Measurements from ENCODE around the gene TOMM34. TPM values are rescaled to one million over a fixed set of nuclear protein-coding genes. Genes with fewer than 3 reads are reported as not detected.

The TOMM34 gene
- polyA plus RNA-seq, 1 donor, result 21.8 TPM

- H3K27me3 ChIP-seq (ENCODE audit: control insufficient read depth, insufficient read depth, low read length), result no peaks in the 10 kb centered on the region
- H3K36me3 ChIP-seq (ENCODE audit: control insufficient read depth, insufficient read depth, low read length), result no peaks in the 10 kb centered on the region
- no peaks in the 10 kb centered on the region for H3K9me3 ChIP-seq (ENCODE audit: control insufficient read depth, low read depth, low read length)
- H3K4me3 ChIP-seq (ENCODE audit: low read length), result peak overlapping the region; percentile 95
- H3K27ac ChIP-seq (ENCODE audit: low read length), result peak overlapping the region; percentile 86
- no peak for DNase-seq
- H3K4me1 ChIP-seq (ENCODE audit: control insufficient read depth, insufficient read depth, low read length), result peaks cover 14% of the 10 kb centered on the region
- WGBS (ENCODE audit: insufficient coverage, low lambda C conversion rate), result 100% methylated on average over 1 of the region's 5 CpGs
These were observed 5.4 kb upstream of the TOMM34 start for GRCh38 chr20:44965651-44966029.

GRCh38 chr20:44963325-44964215, 3.4 kb upstream of the TOMM34 start:
- no peak for DNase-seq
- H3K4me1 ChIP-seq (ENCODE audit: control insufficient read depth, insufficient read depth, low read length), result peaks cover 20% of the 10 kb centered on the region
- no peak overlapping the region for H3K27ac ChIP-seq (ENCODE audit: low read length)
- no peaks in the 10 kb centered on the region for H3K36me3 ChIP-seq (ENCODE audit: control insufficient read depth, insufficient read depth, low read length)
- no peaks in the 10 kb centered on the region for H3K27me3 ChIP-seq (ENCODE audit: control insufficient read depth, insufficient read depth, low read length)
- H3K4me3 ChIP-seq (ENCODE audit: low read length), result no peak overlapping the region
- WGBS (ENCODE audit: insufficient coverage, low lambda C conversion rate), result no CpG with 5 or more reads among the region's 4 CpGs
- no peaks in the 10 kb centered on the region for H3K9me3 ChIP-seq (ENCODE audit: control insufficient read depth, low read depth, low read length)

GRCh38 chr20:44962483-44962882, 2.3 kb upstream of the TOMM34 start:
- H3K4me1 ChIP-seq (ENCODE audit: control insufficient read depth, insufficient read depth, low read length), result peaks cover 19% of the 10 kb centered on the region
- no CpG with 5 or more reads among the region's 3 CpGs for WGBS (ENCODE audit: insufficient coverage, low lambda C conversion rate)
- no peak overlapping the region for H3K27ac ChIP-seq (ENCODE audit: low read length)
- no peaks in the 10 kb centered on the region for H3K9me3 ChIP-seq (ENCODE audit: control insufficient read depth, low read depth, low read length)
- H3K4me3 ChIP-seq (ENCODE audit: low read length), result no peak overlapping the region
- H3K27me3 ChIP-seq (ENCODE audit: control insufficient read depth, insufficient read depth, low read length), result no peaks in the 10 kb centered on the region
- no peak for DNase-seq
- H3K36me3 ChIP-seq (ENCODE audit: control insufficient read depth, insufficient read depth, low read length), result no peaks in the 10 kb centered on the region

- H3K4me1 ChIP-seq (ENCODE audit: control insufficient read depth, insufficient read depth, low read length), result peaks cover 15% of the 10 kb centered on the region
- H3K27ac ChIP-seq (ENCODE audit: low read length), result no peak overlapping the region
- no peaks in the 10 kb centered on the region for H3K36me3 ChIP-seq (ENCODE audit: control insufficient read depth, insufficient read depth, low read length)
- no peak overlapping the region for H3K4me3 ChIP-seq (ENCODE audit: low read length)
- no peak for DNase-seq
- WGBS (ENCODE audit: insufficient coverage, low lambda C conversion rate), result no CpG with 5 or more reads among the region's 3 CpGs
- no peaks in the 10 kb centered on the region for H3K27me3 ChIP-seq (ENCODE audit: control insufficient read depth, insufficient read depth, low read length)
- no peaks in the 10 kb centered on the region for H3K9me3 ChIP-seq (ENCODE audit: control insufficient read depth, low read depth, low read length)
These were observed 1.7 kb upstream of the TOMM34 start for GRCh38 chr20:44961870-44962267.

- Histone ChIP-seq H3K36me3 (ENCODE audit: control insufficient read depth, insufficient read depth, low read length) (peaks cover 3% of the 10 kb centered on the region), H3K27ac (ENCODE audit: low read length) (no peak overlapping the region), H3K4me3 (ENCODE audit: low read length) (no peak overlapping the region), H3K4me1 (ENCODE audit: control insufficient read depth, insufficient read depth, low read length) (peaks cover 15% of the 10 kb centered on the region), H3K9me3 (ENCODE audit: control insufficient read depth, low read depth, low read length) (no peaks in the 10 kb centered on the region), H3K27me3 (ENCODE audit: control insufficient read depth, insufficient read depth, low read length) (no peaks in the 10 kb centered on the region)
- no peak for DNase-seq
- WGBS (ENCODE audit: insufficient coverage, low lambda C conversion rate), result 69% methylated on average over 3 of the region's 4 CpGs
These were observed 1.0 kb upstream of the TOMM34 start for GRCh38 chr20:44961011-44961869.

GRCh38 chr20:44959638-44960102, 527 bp downstream of the TOMM34 start:
- WGBS (ENCODE audit: insufficient coverage, low lambda C conversion rate), result 0% methylated on average over 2 of the region's 13 CpGs
- H3K4me1 ChIP-seq (ENCODE audit: control insufficient read depth, insufficient read depth, low read length), result peaks cover 9% of the 10 kb centered on the region

GRCh38 chr20:44959082-44959637, 1.0 kb downstream of the TOMM34 start:
- H3K9me3 ChIP-seq (ENCODE audit: control insufficient read depth, low read depth, low read length), result no peaks in the 10 kb centered on the region
- H3K27me3 ChIP-seq (ENCODE audit: control insufficient read depth, insufficient read depth, low read length), result no peaks in the 10 kb centered on the region
- WGBS (ENCODE audit: insufficient coverage, low lambda C conversion rate), result 0% methylated on average over 1 of the region's 8 CpGs
- peak overlapping the region; percentile 79 for H3K4me3 ChIP-seq (ENCODE audit: low read length)
- peaks cover 21% of the 10 kb centered on the region for H3K36me3 ChIP-seq (ENCODE audit: control insufficient read depth, insufficient read depth, low read length)
- H3K4me1 ChIP-seq (ENCODE audit: control insufficient read depth, insufficient read depth, low read length), result peaks cover 9% of the 10 kb centered on the region
- H3K27ac ChIP-seq (ENCODE audit: low read length), result no peak overlapping the region
- DNase-seq, result peak; percentile 15 to 54

More at GRCh38 chr20:44959638-44960102, 527 bp downstream of the TOMM34 start:
- peak overlapping the region; percentile 79 for H3K4me3 ChIP-seq (ENCODE audit: low read length)
- H3K27me3 ChIP-seq (ENCODE audit: control insufficient read depth, insufficient read depth, low read length), result no peaks in the 10 kb centered on the region
- H3K36me3 ChIP-seq (ENCODE audit: control insufficient read depth, insufficient read depth, low read length), result peaks cover 16% of the 10 kb centered on the region
- no peaks in the 10 kb centered on the region for H3K9me3 ChIP-seq (ENCODE audit: control insufficient read depth, low read depth, low read length)
- peak in 1 of 2 donors; percentile 59 for DNase-seq
- peak overlapping the region; percentile 61 for H3K27ac ChIP-seq (ENCODE audit: low read length)

- Histone ChIP-seq H3K9me3 (ENCODE audit: control insufficient read depth, low read depth, low read length) (no peaks in the 10 kb centered on the region), H3K4me1 (ENCODE audit: control insufficient read depth, insufficient read depth, low read length) (peaks cover 9% of the 10 kb centered on the region), H3K36me3 (ENCODE audit: control insufficient read depth, insufficient read depth, low read length) (peaks cover 30% of the 10 kb centered on the region), H3K27ac (ENCODE audit: low read length) (no peak overlapping the region), H3K4me3 (ENCODE audit: low read length) (no peak overlapping the region), H3K27me3 (ENCODE audit: control insufficient read depth, insufficient read depth, low read length) (no peaks in the 10 kb centered on the region)
- WGBS (ENCODE audit: insufficient coverage, low lambda C conversion rate), result no CpG with 5 or more reads among the region's 8 CpGs
- no peak for DNase-seq
These were observed 1.9 kb downstream of the TOMM34 start for GRCh38 chr20:44958276-44958675.

- no CpG with 5 or more reads among the region's 3 CpGs for WGBS (ENCODE audit: insufficient coverage, low lambda C conversion rate)
- H3K27ac ChIP-seq (ENCODE audit: low read length), result no peak overlapping the region
- H3K4me3 ChIP-seq (ENCODE audit: low read length), result no peak overlapping the region
- H3K36me3 ChIP-seq (ENCODE audit: control insufficient read depth, insufficient read depth, low read length), result peaks cover 46% of the 10 kb centered on the region
- H3K27me3 ChIP-seq (ENCODE audit: control insufficient read depth, insufficient read depth, low read length), result no peaks in the 10 kb centered on the region
- DNase-seq, result no peak
- no peaks in the 10 kb centered on the region for H3K9me3 ChIP-seq (ENCODE audit: control insufficient read depth, low read depth, low read length)
- H3K4me1 ChIP-seq (ENCODE audit: control insufficient read depth, insufficient read depth, low read length), result peaks cover 9% of the 10 kb centered on the region
These were observed 3.8 kb downstream of the TOMM34 start for GRCh38 chr20:44956410-44956809.

GRCh38 chr20:44955270-44955669, 4.9 kb downstream of the TOMM34 start:
- H3K9me3 ChIP-seq (ENCODE audit: control insufficient read depth, low read depth, low read length), result no peaks in the 10 kb centered on the region
- no peak overlapping the region for H3K4me3 ChIP-seq (ENCODE audit: low read length)
- peaks cover 6% of the 10 kb centered on the region for H3K4me1 ChIP-seq (ENCODE audit: control insufficient read depth, insufficient read depth, low read length)
- H3K27ac ChIP-seq (ENCODE audit: low read length), result no peak overlapping the region
- H3K36me3 ChIP-seq (ENCODE audit: control insufficient read depth, insufficient read depth, low read length), result peaks cover 57% of the 10 kb centered on the region
- DNase-seq, result no peak
- WGBS (ENCODE audit: insufficient coverage, low lambda C conversion rate), result no CpG with 5 or more reads among the region's 4 CpGs
- H3K27me3 ChIP-seq (ENCODE audit: control insufficient read depth, insufficient read depth, low read length), result no peaks in the 10 kb centered on the region
